Left cardiac atrium (tissue), 2 donors: Measurements from ENCODE around the gene CD1B. TPM values are rescaled to one million over a fixed set of nuclear protein-coding genes. Genes with fewer than 3 reads are reported as not detected.

Experiments
- total RNA-seq, 2 donors: library from RNA; stranded (reverse); fragmentation: NEBNext Ultra II Directional; extraction: Animal tissue kit (Norgen Biotek cat#: 25700); gene quantifications; one replicate each; pipeline ENCODE4 v1.2.1, GENCODE V29; 2021
- donor health status: DM: no; HTN: yes; CAD: no; lungs with severe emphysema.
- donor health status: DM: yes; HTN: yes; CAD: no.

CD1B gene
- total RNA-seq, 2 donors from 2014 or later = not detected

Other genes starting within 250 kb of the CD1B start
- under 1 TPM; 0.74 to 0.76 TPM for gene CD1D, start 150.6 kb downstream of the CD1B start, total RNA-seq
- gene CD1A, start 77.1 kb downstream of the CD1B start, total RNA-seq = not detected
- under 1 TPM in 1 of 2 donors, not detected in 1; 0.50 TPM for gene CD1C, start 41.6 kb downstream of the CD1B start, total RNA-seq
- gene CD1E, start 22.4 kb upstream of the CD1B start, total RNA-seq = not detected
- not detected for gene OR10T2, start 67.9 kb upstream of the CD1B start, total RNA-seq
- gene OR10K2, start 94.7 kb upstream of the CD1B start, total RNA-seq = not detected
- not detected for gene OR10K1, start 130.3 kb upstream of the CD1B start, total RNA-seq
- gene OR10R2, start 140.7 kb upstream of the CD1B start, total RNA-seq = not detected
- gene OR6Y1, start 222.9 kb upstream of the CD1B start, total RNA-seq = not detected
- gene OR6P1, start 239.0 kb upstream of the CD1B start, total RNA-seq = not detected
- not detected for gene OR10X1, start 248.4 kb upstream of the CD1B start, total RNA-seq